ENCODE measurements around the gene NAA80.

Gene NAA80

GRCh38 chr3:50298836-50299637 is at the start of gene NAA80, which contains the start of gene HYAL3:
Gene NAA80 (minus strand): TSS chr3:50299405. CDS start chr3:50297463, 1,942 bp downstream.
Gene HYAL3 (minus strand): TSS chr3:50299405. CDS start chr3:50295602, 3,803 bp downstream.
- DNase-seq = peak; percentile 95 to 97

- peak in 1 of 2 experiments; percentile 59 for DNase-seq
These were observed 48.1 kb upstream of the NAA80 start for GRCh38 chr3:50347187-50347813.

GRCh38 chr3:50345586-50346234 is 46.5 kb upstream of the NAA80 start, which contains the start of gene ZMYND10:
Gene ZMYND10 (minus strand): TSS chr3:50345732. CDS start chr3:50345579, 153 bp downstream.
- DNase-seq = no peak

- no peak for DNase-seq
These were observed 45.8 kb upstream of the NAA80 start for GRCh38 chr3:50345008-50345407.

GRCh38 chr3:50342813-50343633 is 43.8 kb upstream of the NAA80 start:
- DNase-seq = no peak

GRCh38 chr3:50341996-50342650 is 42.9 kb upstream of the NAA80 start:
- DNase-seq = no peak

- no peak for DNase-seq
These were observed 42.3 kb upstream of the NAA80 start for GRCh38 chr3:50341537-50341936.

- DNase-seq = no peak
These were observed 41.5 kb upstream of the NAA80 start, which contains the start of gene RASSF1 for GRCh38 chr3:50340448-50341329. Gene RASSF1 (minus strand): TSS chr3:50340836. CDS start chr3:50340805, 31 bp downstream.

GRCh38 chr3:50340147-50340447 is 40.9 kb upstream of the NAA80 start:
- no peak for DNase-seq

GRCh38 chr3:50339485-50340146 is 40.4 kb upstream of the NAA80 start:
- DNase-seq = no peak

GRCh38 chr3:50338965-50339364 is 39.8 kb upstream of the NAA80 start:
- DNase-seq = no peak

GRCh38 chr3:50337175-50337861 is 38.1 kb upstream of the NAA80 start:
- DNase-seq = peak; percentile 80 to 95

GRCh38 chr3:50336452-50337174 is 37.4 kb upstream of the NAA80 start:
- DNase-seq = no peak

GRCh38 chr3:50334339-50335075 is 35.3 kb upstream of the NAA80 start:
- no peak for DNase-seq

GRCh38 chr3:50333744-50334328 is 34.6 kb upstream of the NAA80 start:
- no peak for DNase-seq

- no peak for DNase-seq
These were observed 32.2 kb upstream of the NAA80 start for GRCh38 chr3:50331364-50331907.

GRCh38 chr3:50330330-50330729 is 31.1 kb upstream of the NAA80 start:
- no peak for DNase-seq

All from NCI-H446 (cell line).